Jurkat, Clone E6-1 (cell line): ENCODE results near the gene KCNMB2. TPM values are rescaled to one million over a fixed set of nuclear protein-coding genes. Genes with fewer than 3 reads are reported as not detected.
"Not testable (repeated sequence)": the region's sequence is repeated elsewhere in the genome, so short reads cannot be mapped to it uniquely, and the experiment has no call there.

Source experiments
- DNase-seq: peaks from one replicate; pipeline ENCODE4 v3.0.0-alpha.2; 2011; ENCODE audit warnings: low read depth, low spot score
- H3K4me3 ChIP-seq: 2 replicates; pipeline ENCODE4 v1.5.1; 2011; ENCODE audit warnings: mild to moderate bottlenecking, low read length, control low read depth, moderate library complexity
- polyA plus RNA-seq: library from polyadenylated mRNA; unstranded; fragments of >200 nt; gene quantifications from one replicate; pipeline ENCODE4 v1.2.1, GENCODE V29; 2012; ENCODE audit warnings: missing spikeins; ENCODE audit not compliant: insufficient read length, insufficient read depth

KCNMB2 gene
- polyA plus RNA-seq: not detected

DNA sequence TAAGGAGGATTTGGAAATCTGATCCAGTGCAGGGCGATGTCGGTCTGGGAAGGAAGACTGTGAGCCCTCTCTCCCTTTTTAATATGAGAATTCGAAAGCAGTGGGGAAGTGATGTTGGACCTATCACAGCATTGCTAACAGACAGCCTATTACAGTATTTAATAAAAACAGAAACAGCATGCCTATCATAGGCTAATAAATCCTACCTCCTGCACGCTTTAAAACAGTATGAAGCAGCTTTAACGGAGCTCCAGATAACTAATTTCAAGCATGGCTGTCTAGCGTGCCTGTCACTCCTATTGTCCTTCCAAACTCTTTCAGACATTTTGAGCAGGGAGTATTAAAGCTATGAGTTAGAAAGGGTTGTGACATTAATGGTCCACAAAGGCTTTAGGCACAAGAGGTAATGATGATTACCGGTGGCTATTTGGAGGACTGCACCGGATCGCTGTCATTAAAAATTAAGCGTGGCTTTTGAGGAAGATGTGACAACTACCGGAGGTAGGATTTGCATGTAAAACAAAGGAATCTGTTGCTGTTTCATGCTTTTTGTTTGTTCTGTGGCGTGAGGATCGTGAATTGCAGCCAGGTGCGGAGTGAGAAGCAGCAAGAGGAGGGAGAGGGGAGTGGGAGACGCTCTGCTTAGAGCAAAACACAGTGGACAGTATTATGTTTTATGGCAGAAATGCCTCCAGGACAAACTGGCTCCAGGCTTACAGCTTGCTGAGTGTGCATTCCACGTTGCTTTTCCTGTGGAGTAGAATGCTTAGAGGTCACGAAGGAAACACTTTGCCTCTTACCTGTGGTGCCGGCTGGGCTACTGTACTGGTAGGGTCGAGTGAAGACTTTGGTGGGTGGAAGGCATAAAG, at the start of gene KCNMB2:
Gene KCNMB2 (plus strand): TSS at position 226 of the 869 bp plus-strand sequence.
- DNase-seq: no peak
- H3K4me3 ChIP-seq: no peak within 1 kb of the TSS

DNA sequence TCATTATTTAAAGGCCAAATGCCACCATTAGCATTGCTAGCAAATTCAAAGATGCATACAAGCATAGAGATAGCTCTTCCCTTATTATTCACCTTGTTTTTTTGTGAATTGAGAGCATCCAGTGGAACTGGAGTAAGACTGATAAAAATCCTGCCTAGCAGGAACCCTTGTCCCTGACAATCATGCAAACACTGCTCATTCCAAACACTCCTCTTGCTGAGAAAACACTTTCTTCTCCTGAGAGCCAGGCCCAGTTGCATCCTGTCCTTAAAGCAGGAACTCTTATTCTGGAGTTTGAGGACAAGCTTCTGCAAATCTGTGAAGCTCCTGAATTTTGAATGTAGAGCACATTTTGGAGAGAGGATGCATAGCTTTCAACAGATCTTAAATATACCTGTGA, 49.3 kb upstream of the KCNMB2 start:
- H3K4me3 ChIP-seq: no peak overlapping the region
- DNase-seq: no peak

DNA sequence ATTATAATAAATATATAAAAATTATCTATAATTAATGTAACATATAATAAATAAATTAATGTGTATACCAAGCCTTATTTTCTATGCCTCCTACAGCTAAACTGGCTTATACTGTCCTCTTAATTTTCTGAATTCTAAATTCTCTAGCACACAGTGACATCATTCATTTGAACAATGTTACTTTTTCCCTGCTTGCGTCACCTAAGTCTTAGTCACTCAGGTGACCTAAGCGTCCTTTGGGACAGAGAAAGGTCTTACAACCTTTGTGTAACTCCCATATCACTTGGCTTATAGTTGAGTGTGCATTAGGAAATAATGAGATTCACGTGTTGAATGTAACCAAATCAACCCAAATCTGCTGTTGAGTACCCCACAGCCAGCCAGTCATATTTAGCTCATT, 48.5 kb upstream of the KCNMB2 start:
- no peak for DNase-seq
- H3K4me3 ChIP-seq: no peak overlapping the region

DNA sequence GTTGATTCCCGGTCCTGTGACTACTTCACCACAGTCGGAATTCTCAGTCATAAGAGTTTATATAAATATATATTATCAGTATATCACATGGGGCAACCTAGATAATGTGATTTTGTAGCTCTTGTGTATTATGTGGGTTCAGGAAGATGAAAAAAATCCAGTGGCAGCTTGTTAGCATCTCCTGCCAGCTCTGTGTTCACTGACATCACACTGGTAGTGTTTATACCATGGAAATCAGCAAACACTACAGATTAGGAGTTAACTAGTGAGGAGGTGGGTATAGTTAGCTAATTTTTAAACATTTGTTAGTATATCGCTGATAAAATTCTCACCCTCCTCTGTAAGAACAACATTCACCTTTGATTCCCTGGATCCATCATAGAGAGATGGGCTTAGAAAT, 44.5 kb upstream of the KCNMB2 start:
- no peak overlapping the region for H3K4me3 ChIP-seq
- DNase-seq: no peak

DNA sequence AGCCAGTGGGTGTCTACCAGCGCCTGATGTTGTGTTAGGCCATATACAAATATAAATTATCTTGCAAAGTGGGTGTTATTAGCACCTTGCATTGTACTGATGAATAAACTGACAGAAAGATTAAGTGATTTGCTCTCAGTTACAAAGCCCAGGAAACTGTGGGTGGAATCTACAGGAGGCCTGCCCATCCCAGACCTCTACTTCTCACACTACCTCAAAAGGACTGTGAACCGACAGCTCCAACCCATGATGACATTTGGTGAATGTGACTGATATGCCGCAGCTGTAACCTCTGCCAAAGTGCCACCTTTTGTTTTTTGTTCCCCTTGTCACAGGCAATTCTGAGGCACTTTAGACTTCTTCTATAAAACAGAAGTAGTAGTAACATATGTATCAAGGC, 43.7 kb upstream of the KCNMB2 start:
- no peak overlapping the region for H3K4me3 ChIP-seq
- DNase-seq: peak; percentile 3

DNA sequence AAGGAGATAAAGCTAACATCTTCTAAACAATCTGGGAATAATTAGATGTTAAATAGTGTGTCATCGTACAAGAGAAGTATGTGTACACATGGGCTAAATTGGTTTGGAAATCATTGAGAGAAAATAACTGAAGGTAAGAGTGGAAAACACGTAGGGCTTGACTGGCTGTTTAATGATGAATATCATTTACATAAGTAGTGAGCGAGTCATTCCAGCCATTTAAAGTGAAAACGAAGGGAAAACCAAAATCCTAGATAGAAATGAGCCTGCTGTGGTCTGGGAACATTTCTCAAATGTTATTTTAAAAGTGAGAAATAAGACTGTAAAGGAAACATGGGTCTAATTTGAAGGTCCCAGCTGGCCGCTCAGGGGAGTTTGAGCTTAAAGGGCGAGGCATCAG, 41.9 kb upstream of the KCNMB2 start:
- DNase-seq: no peak
- no peak overlapping the region for H3K4me3 ChIP-seq

DNA sequence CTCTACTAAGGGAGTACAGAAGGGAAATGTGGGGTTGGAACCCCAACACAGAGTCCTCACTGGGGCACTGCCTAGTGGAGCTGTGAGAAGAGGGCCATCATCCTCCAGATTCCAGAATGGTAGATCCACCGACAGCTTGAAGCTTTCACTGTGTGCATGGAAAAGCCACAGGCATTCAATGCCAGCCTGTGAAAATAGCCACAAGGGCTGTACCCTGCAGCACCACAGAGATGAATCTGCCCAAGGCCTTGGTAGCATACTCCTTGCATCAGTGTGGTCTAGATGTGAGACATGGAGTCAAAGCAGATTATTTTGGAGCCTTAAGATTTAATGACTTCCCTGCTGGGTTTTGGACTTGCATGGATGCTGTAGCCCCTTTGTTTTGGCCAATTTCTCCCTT, 39.3 kb upstream of the KCNMB2 start:
- H3K4me3 ChIP-seq: no peak overlapping the region
- DNase-seq: no peak

DNA sequence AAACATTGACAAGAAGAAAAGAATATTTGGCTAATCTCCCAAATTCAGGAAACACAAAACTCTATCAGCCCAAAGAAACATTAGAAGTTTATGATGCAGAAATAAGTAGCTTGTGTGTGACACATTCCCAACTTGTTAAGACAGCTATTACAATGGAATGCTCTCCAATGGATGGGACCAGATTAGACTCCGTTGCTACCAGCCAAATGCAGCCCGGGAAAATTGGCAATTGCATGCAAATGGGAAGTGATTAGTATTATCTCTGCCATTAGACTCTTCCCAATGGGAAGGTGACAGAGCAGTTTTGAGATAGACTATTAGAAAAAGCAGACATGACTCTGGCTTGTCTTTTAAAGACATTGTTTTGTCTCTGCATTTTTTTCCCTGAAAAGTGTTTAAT, 37.4 kb upstream of the KCNMB2 start:
- no peak overlapping the region for H3K4me3 ChIP-seq
- no peak for DNase-seq

DNA sequence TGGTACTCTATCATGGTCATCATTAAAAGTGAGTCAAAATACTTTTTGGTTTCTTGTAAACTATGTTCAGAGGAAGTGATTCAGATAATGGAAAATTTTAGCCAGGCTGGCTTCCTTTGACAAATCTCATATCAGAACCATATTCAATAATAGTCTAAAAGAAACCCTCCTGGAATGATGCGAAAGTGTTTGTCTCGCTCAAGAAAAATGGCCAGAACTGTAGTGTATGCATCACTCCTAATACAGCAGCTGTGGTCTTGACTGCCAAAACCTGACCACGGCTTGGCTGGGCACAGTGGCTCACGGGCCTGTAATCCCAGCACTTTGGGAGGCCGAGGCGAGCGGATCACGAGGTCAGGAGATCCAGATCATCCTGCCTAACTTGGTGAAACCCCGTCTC, 35.6 kb upstream of the KCNMB2 start:
- no peak for DNase-seq

DNA sequence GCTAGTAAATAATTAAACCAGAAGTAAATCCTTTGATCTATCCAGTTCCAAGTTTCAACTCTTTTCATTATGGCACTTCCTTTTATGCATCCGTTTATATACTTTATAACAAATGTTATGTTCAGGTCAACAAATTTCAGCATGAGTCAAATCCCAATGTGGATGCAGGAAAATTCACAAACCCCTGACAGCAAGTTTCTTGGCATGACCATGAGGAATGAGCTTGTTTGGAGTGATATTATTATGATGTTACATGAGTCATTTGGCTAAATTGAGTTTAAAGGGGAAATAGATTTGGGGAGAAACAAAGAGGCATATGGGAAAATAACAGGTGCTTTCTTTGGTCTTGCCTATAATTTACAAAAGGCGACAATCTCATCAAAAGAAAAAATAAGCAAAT, 32.1 kb upstream of the KCNMB2 start:
- no peak for DNase-seq
- H3K4me3 ChIP-seq: no peak overlapping the region

More for the DNA sequence above, 35.6 kb upstream of the KCNMB2 start:
- no peak overlapping the region for H3K4me3 ChIP-seq

DNA sequence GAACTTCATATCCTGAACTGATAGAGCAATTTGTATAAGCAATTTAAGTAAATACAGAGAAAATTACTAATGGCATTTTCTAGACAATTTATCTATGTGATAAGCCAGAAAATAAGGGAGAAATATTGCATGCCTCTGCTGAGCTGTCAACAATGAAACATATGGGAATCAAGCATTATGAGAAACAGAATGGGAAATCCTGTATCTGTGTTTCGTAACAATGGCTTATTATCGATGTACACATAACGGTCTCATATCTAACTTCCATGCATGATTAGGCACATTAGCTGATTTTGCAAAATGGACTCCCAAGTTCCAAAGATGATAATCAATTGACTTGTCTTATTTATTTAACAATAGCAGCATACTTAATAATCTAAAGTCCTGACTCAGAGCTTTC, 30.4 kb upstream of the KCNMB2 start:
- no peak for DNase-seq

DNA sequence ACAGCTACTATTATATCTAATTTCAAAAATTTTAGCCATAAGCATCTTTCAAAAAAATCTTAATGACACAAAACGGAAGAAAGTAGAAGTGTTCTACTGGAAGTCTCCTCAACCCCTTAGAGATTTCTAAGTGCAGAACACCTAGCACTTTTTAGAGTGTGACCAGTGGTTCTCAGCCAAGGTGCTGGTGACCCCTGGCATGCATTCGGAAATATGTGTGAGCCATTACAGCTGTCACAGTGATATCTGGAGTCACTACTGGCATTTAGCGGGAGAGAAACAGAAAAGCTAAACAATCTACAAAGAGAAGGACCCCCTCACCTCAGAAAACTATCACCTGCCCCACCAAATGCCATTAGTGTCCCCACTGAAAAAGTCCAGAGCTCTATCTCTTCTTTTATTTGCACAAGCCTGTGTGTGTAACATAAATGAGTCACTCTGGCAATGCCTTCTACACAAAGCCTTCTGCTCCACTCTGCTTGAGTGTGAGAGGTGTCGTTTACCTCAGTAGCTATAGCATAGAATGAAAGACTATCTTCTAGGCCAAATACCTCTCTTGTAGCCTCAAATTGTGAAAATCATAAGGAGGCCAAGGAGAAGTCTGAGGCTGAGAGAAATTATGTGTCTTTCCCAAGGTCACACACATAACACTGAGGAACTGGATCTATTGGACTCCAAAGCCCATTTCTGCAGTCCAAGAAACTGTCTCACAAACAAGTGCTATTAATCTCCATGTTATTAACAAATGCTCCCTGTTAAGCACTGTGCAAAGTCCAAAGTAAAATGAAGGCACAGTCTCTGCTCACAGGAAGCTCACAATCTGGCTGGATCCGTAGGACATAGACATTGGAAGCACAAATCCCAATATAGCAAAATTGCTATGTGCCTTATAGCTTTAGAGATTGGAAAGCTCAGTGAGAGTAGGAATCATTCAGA, 28.5 kb upstream of the KCNMB2 start:
- no peak for DNase-seq
- H3K4me3 ChIP-seq: no peak overlapping the region

More for the DNA sequence above, 30.4 kb upstream of the KCNMB2 start:
- no peak overlapping the region for H3K4me3 ChIP-seq

DNA sequence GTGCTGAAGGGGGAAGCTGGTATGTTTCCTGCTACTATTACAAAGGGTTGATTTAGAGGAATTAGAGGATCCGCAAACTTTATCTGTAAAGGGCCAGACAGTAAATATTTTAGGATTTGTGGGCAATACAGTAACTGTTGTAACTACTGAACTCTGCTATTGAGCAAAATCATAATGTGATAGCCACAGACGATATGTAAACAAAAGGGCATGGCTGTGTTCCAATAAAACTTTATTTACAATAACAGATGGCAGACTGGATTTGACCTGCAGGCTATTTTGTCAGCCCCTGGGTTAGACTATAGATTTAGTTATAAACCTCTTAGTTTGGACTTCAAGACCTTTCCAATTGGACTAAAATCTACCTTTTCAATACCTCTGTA, 27.8 kb upstream of the KCNMB2 start:
- no peak for DNase-seq
- H3K4me3 ChIP-seq: no peak overlapping the region

DNA sequence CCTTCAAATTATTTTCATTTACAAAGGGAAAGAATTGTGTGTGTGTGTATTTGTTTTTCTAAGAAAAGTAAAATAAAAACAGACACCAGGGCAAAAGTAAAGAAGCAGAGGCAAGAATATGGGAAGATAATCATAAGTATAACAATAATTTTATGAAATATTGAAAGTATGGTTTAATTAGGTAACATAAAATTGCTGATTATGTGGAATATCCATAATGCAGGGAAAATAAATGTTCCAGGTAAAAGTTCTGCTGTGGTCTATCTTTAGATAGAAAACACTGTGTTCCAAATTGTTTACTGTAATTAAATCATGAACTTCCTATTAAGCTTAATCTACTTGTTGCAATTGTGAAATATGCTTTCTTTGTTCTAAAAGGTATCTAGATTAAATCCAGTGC, 25.7 kb upstream of the KCNMB2 start:
- no peak for DNase-seq
- no peak overlapping the region for H3K4me3 ChIP-seq

DNA sequence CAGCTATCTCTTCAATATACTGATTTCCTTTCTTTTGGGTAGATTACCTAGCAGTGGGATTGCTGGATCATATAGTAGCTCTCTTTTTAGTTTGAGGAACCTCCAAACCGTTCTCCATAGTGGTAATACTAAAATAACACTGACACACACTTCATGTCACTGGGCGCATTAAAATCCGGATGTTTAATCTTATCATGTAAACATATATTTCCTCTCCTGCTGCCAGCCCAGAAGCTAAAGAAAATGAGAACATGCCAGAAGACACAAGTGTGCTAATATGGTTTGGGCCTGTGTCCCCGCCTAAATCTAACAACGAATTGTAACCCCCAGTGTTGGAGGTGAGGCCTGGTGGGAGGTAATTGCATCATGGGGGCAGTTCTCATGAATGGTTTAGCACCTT, 23.6 kb upstream of the KCNMB2 start:
- no peak overlapping the region for H3K4me3 ChIP-seq
- no peak for DNase-seq

DNA sequence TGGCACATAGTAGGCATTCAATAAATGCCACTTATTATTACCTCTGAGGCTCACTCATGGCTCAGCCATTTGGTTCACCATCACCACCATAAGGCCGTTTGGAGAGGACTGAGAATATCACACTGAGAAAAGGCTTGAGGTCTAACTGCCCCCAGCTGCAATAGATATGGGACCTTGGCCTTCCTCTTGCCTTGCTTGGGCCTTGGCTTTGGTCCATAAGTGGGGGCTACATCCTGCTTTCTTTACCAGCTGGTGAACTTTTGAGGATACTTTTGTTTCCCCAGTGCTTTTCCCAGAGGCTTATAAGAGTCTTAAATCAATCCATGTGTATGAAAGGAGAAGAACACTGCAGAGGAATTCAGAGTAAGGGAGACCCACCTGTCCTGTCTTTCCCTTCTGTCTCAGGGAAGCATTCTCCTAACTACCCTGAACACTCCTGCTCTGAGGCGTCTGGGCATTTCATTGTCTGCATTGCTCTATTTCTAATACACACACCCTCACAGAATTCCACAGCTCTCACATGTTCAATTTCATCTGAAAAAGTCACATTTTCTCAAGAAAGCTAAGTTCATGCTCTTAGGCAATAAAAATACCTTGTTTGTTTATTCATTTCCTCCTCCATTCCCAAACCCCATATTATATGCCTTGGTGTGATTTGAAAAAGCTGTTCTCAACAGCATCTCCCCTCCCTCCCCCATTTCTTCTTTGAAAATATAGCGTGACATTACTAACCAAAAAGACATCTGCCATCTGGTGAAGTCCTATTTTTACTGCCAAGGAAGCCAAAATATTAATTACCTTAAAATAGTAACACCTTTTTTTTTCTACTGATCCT, 22.5 kb upstream of the KCNMB2 start:
- DNase-seq: no peak
- H3K4me3 ChIP-seq: no peak overlapping the region

DNA sequence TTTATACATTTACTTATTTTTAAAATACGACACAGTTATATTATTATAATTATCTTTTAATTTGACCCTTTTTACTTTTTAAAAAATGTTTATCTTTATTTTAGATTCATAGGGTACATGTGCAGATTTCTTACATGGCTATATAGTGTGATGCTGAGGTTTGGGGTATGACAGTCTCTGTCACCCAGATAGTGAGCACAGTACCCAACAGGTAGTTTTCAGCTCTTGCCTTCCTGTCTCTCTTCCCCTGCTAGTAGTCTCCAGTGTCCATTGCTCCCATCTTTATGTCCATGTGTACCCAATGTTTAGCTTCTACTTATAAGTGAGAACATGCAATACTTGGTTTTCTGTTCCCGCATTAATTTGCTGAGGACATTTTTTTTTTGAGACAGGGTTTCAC, 21.8 kb upstream of the KCNMB2 start:
- H3K4me3 ChIP-seq: no peak overlapping the region
- no peak for DNase-seq

DNA sequence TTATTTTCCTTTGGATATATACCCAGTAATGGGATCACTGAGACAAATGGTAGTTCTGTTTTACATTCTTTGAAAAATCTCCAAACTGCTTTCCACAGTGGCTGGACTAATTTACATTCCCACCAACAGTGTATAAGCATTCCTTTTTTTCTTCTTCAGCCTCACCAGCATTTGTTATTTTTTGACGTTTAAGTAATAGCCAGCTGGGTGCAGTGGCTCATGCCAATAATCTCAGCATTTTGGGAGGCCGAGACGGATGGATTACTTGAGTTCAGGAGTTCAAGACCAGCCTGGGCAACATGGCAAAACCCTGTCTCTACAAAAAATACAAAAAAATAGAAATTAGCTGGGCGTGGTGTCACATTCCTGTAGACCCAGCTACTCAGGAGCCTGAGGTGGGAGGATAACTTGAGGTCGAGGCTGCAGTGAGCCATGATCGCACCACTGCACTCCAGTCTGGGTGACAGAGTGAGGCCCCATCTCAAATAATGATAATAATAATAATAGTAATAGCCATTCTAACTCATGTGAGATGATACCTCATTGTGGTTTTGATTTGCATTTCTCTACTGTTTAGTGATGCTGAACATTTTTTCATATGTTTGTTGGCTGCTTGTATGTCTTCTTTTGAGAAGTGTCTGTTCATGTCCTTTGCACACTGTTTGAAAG, 21.0 kb upstream of the KCNMB2 start:
- not testable (repeated sequence) for H3K4me3 ChIP-seq, DNase-seq
